Lower leg skin (tissue), 3 donors: ENCODE results near the gene RNF34.

ENCODE experiments used
- CTCF ChIP-seq, 3 donors: fragments of 450-650 bp; IDR thresholded peaks; one replicate each; pipeline ENCODE4 v1.5.1; 2016; ENCODE audit warnings: antibody characterized with exemption in 3 of 3, mild to moderate bottlenecking in 3 of 3, moderate library complexity in 2 of 3
- POLR2A ChIP-seq, 2 donors: fragments of 450-650 bp; IDR thresholded peaks; one replicate each; pipeline ENCODE4 v1.6.1; 2016 to 2017; ENCODE audit warnings: antibody characterized with exemption in 2 of 2, mild to moderate bottlenecking in 1 of 2, moderate library complexity in 1 of 2

- TF ChIP-seq CTCF (IDR thresholded peaks at IDR 0.05) (no peak), POLR2A (IDR thresholded peaks at IDR 0.05) (no peak)
Observed at GRCh38 chr12:121400332-121401139, 618 bp downstream of the RNF34 start.
